Activated B cell treated with CpG ODN at 0.5 μM for 24 hours (primary cell): ENCODE results near the gene NKIRAS2. TPM values are rescaled to one million over a fixed set of nuclear protein-coding genes. Genes with fewer than 3 reads are reported as not detected.

ENCODE experiments used
- ATAC-seq: fragments of 200-7000 bp; cut with Tn5 transposase; one replicate; pipeline ENCODE4 v1.10.0; 2021; ENCODE audit warnings: low read depth, mild to moderate bottlenecking, moderate library complexity
- CTCF ChIA-PET: fragments of 350-600 bp; sonication (Branson Sonifier 250); formaldehyde crosslinking; loops from one replicate; lab custom pipeline; 2021; ENCODE audit warnings: antibody characterized with exemption; lab: Charles Lee
- POLR2A ChIA-PET: fragments of 350-600 bp; sonication (Branson Sonifier 250); formaldehyde crosslinking; loops from one replicate; lab custom pipeline; 2021; ENCODE audit warnings: antibody characterized with exemption; lab: Charles Lee
- DNase-seq: peaks from one replicate; pipeline ENCODE4 v3.0.0; 2022
- H3K27ac Mint-ChIP-seq: one replicate; pipeline ENCODE4 v1.8.0; 2020; ENCODE audit warnings: mixed read lengths
- H3K27me3 Mint-ChIP-seq: one replicate; pipeline ENCODE4 v1.8.0; 2021; ENCODE audit warnings: mixed read lengths
- H3K36me3 Mint-ChIP-seq: one replicate; pipeline ENCODE4 v1.8.0; 2021; ENCODE audit warnings: low read depth, mixed read lengths
- H3K4me1 Mint-ChIP-seq: one replicate; pipeline ENCODE4 v1.8.0; 2021; ENCODE audit warnings: mixed read lengths
- H3K4me3 Mint-ChIP-seq: one replicate; pipeline ENCODE4 v1.8.0; 2020; ENCODE audit warnings: mild to moderate bottlenecking, mixed read lengths
- H3K9me3 Mint-ChIP-seq: one replicate; pipeline ENCODE4 v1.8.0; 2020; ENCODE audit warnings: mixed read lengths
- intact Hi-C: fragments of 100-400 bp; cut with micrococcal nuclease; formaldehyde crosslinking; loops from one replicate; pipeline ENCODE4 v1.15.1; 2024
- total RNA-seq: library from RNA; stranded (reverse); gene quantifications from 2 replicates; pipeline ENCODE4 v1.2.3, GENCODE V29; 2022
- TF ChIP-seq, protein P1 (sequence below): fragments of 200-600 bp; IDR thresholded peaks from one replicate; pipeline ENCODE4 v1.8.0; 2022; ENCODE audit warnings: antibody characterized with exemption, mild to moderate bottlenecking

Gene NKIRAS2
- total RNA-seq, 1 donor from 2014 or later = 23.9 TPM

DNA sequence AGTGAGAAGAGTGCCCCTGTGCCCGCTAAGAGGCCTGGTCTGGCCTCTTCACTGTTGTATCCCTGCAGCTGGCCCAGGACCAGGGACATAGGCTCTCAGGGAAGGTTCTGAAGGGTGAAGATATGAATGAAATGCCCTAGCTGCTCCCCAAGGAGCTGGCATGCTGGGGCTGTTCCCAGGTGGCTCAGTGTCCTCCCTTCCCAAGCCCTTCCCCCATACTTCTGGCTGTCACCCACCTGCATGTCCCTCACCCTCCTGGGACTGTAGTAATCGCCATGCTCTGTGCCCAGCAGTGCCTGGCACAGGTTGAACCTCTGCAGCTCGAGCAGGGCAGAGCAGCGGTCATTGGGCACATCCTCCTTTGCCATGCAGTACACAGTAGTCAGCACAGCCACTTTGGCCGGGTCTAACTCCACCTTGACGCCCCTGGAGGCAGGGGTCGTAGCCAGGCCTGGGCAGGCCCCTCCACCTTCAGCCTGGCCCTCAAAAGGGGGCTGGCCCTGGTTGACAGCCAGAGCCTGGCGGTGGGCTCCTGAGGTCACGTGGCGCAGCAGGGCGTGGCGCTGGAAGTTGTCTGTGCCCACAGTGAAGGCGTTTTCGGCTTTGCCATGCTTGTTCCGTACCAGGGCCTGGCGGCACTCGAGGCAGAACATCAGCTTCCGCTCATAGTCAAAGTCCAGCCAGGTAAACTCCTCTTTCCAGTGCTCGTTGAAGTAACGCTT is 22.9 kb downstream of the NKIRAS2 start:
- ChIA-PET POLR2A (interaction anchor here (0.7 kb wide), 1 partner anchor 74 kb away, joined by 5 read pairs; no protein-coding TSS in a partner anchor), CTCF (no interaction called here)
- no peak overlapping the region for H3K4me3 Mint-ChIP-seq
- ATAC-seq (no peak), DNase-seq (no peak)
- H3K4me1 Mint-ChIP-seq = no peaks in the 10 kb centered on the region
- no peaks in the 10 kb centered on the region for H3K9me3 Mint-ChIP-seq
- intact Hi-C loops = no loop called here
- no peaks in the 10 kb centered on the region for H3K27me3 Mint-ChIP-seq
- TF ChIP-seq, protein P1, sequence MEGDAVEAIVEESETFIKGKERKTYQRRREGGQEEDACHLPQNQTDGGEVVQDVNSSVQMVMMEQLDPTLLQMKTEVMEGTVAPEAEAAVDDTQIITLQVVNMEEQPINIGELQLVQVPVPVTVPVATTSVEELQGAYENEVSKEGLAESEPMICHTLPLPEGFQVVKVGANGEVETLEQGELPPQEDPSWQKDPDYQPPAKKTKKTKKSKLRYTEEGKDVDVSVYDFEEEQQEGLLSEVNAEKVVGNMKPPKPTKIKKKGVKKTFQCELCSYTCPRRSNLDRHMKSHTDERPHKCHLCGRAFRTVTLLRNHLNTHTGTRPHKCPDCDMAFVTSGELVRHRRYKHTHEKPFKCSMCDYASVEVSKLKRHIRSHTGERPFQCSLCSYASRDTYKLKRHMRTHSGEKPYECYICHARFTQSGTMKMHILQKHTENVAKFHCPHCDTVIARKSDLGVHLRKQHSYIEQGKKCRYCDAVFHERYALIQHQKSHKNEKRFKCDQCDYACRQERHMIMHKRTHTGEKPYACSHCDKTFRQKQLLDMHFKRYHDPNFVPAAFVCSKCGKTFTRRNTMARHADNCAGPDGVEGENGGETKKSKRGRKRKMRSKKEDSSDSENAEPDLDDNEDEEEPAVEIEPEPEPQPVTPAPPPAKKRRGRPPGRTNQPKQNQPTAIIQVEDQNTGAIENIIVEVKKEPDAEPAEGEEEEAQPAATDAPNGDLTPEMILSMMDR = no peak
- H3K36me3 Mint-ChIP-seq = no peaks in the 10 kb centered on the region
- H3K27ac Mint-ChIP-seq = no peak overlapping the region

DNA sequence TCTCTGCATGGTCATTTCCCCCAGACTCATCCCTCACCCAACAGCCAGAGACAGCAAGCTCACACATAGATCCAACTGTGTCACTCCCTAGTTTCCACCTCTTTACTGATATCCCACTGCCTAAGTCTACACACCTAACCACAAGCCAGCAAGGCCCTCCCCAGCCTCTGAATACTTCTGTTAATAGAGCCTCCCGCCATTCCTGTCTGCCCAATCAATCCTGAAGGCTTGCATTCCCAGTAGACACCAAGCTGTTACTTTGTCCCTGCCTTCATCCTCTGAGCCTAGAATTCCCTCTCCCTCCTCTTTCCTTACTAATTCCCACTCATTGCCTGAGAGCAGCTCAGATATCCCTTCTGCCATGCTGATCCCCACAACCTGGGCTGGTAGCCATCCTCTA is 25.8 kb downstream of the NKIRAS2 start:
- ChIA-PET CTCF (interaction anchor here (1.1 kb wide), 1 partner anchor 20 kb away, joined by 3 read pairs; no protein-coding TSS in a partner anchor), POLR2A (no interaction called here)
- Mint-ChIP-seq H3K27me3 (peaks cover 4% of the 10 kb centered on the region), H3K4me3 (no peak overlapping the region), H3K4me1 (peaks cover 5% of the 10 kb centered on the region), H3K9me3 (no peaks in the 10 kb centered on the region), H3K36me3 (no peaks in the 10 kb centered on the region), H3K27ac (no peak overlapping the region)
- TF ChIP-seq, protein P1 = no peak
- intact Hi-C loops = no loop called here
- DNase-seq (no peak), ATAC-seq (no peak)

DNA sequence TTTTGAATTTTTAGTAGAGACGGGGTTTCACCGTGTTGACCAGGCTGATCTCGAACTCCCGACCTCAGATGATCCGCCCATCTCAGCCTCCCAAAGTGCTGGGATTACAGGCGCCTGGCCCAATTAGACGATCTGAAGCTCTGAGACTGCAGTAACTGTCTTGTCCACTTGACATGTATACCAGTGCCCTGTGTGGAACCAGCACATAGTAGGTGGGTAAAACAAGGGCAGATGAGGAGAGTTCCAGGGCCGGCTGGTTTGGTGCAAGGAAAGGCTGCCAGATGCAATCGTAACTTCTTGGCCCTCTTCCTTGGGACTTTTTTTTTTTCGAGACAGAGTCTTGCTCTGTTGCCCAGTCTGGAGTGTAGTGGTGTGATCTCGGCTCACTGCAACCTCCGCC is 27.5 kb downstream of the NKIRAS2 start:
- ATAC-seq (no peak), DNase-seq (no peak)
- POLR2A ChIA-PET = no interaction called here
- peaks cover 16% of the 10 kb centered on the region for H3K27me3 Mint-ChIP-seq
- H3K36me3 Mint-ChIP-seq = no peaks in the 10 kb centered on the region
- intact Hi-C loops = no loop called here
- CTCF ChIA-PET = no interaction called here
- H3K4me3 Mint-ChIP-seq = no peak overlapping the region
- H3K9me3 Mint-ChIP-seq = no peaks in the 10 kb centered on the region
- H3K4me1 Mint-ChIP-seq = peaks cover 9% of the 10 kb centered on the region
- no peak overlapping the region for H3K27ac Mint-ChIP-seq
- TF ChIP-seq, protein P1 = no peak

DNA sequence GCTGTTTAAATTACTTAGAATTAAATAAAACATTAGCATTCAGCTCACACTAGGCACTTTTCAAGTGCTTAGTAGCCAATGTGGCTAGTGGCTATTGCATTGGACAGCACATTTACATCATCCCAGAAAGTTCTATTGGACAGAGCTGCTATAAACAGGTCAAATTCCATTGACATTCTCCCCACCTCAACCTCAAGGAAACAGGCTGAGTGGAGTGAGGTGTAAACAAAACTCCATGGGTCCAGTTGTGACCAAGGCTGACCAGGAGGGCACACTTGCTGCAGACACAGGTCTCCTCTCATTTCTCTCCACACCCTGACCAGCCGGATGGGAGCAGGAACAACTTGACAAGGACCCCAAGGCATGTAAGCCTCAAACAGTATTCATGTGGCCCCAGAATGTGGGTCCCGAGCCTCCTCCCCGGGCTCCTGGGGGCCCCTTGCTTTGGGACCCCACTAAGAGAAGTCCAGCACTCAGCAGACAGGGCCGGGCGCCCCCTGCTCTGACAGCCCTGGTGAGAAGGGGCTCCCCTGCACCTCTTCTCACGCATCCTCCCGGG is 30.0 kb downstream of the NKIRAS2 start:
- H3K36me3 Mint-ChIP-seq = no peaks in the 10 kb centered on the region
- no peak overlapping the region for H3K27ac Mint-ChIP-seq
- intact Hi-C loops = loop anchor here (1.0 to 2.0 kb wide), 3 partner anchors 25 to 87 kb away; partner anchors contain the start of gene DNAJC7
- H3K27me3 Mint-ChIP-seq = peaks cover 25% of the 10 kb centered on the region
- ATAC-seq = no peak
- no peak for DNase-seq
- peaks cover 9% of the 10 kb centered on the region for H3K4me1 Mint-ChIP-seq
- CTCF ChIA-PET = no interaction called here
- peak overlapping the region; percentile 77 for H3K4me3 Mint-ChIP-seq
- no peaks in the 10 kb centered on the region for H3K9me3 Mint-ChIP-seq
- TF ChIP-seq, protein P1 = no peak
- POLR2A ChIA-PET = no interaction called here

DNA sequence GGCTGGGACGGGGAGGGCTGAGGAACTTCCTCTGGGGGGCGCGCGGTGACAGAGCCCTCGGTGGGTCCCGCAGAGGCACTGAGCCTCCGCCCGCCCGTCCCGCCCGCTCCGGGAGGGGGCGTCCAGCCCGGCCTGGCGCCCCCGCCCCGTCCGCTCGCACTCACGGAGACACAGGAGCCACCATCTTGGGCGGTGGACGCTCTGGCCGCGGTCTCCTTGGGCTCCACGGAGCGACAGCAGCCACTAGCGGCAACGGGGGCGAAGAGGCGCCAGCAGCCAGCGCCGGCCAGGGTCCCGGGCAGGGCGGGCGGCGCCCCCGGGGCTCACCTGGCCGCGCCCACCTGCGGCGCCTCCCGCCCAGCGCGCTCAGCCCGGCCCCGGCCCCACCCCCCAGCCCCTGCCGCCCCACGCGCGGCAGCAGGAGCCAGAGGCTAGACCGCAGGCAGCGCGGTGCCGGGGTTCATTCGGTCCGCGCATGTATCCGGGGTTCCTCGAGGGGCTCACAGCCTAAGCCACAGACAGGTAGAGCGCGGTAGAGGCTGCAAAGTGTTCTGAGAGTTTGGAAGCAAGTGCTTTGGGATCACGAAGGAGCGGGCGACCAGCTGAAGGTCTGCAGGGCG is 30.6 kb downstream of the NKIRAS2 start, which contains the start of gene C17orf113:
C17orf113 (minus strand) TSS at position 209 of the 620 bp plus-strand sequence. CDS start 7,225 bp downstream, outside the sequence.
- ChIA-PET POLR2A (interaction anchor here (0.8 to 1.3 kb wide), 3 partner anchors 35 to 84 kb away, joined by 3 read pairs; partner anchors contain the start of gene CNP), CTCF (interaction anchor here (0.7 to 1.3 kb wide), 2 partner anchors 25 to 1931 kb away, joined by 3 to 4 read pairs; no protein-coding TSS in a partner anchor)
- intact Hi-C loops = loop anchor here (1.0 to 2.0 kb wide), 3 partner anchors 26 to 87 kb away; partner anchors contain the start of gene DNAJC7
- ATAC-seq (peak; percentile 87), DNase-seq (peak; percentile 52)
- peaks cover 9% of the 10 kb centered on the region for H3K4me1 Mint-ChIP-seq
- no peaks in the 10 kb centered on the region for H3K9me3 Mint-ChIP-seq
- TF ChIP-seq, protein P1 = no peak
- no peaks in the 10 kb centered on the region for H3K36me3 Mint-ChIP-seq
- no peak within 1 kb of the TSS for H3K27ac Mint-ChIP-seq
- H3K4me3 Mint-ChIP-seq = peak within 1 kb of the TSS; percentile 82
- H3K27me3 Mint-ChIP-seq = peaks cover 30% of the 10 kb centered on the region
